ENCODE measurements around the gene OPHN1.
A peak's percentile ranks its signal among the peaks of the same experiment; 100 is the strongest.

The OPHN1 gene

DNA sequence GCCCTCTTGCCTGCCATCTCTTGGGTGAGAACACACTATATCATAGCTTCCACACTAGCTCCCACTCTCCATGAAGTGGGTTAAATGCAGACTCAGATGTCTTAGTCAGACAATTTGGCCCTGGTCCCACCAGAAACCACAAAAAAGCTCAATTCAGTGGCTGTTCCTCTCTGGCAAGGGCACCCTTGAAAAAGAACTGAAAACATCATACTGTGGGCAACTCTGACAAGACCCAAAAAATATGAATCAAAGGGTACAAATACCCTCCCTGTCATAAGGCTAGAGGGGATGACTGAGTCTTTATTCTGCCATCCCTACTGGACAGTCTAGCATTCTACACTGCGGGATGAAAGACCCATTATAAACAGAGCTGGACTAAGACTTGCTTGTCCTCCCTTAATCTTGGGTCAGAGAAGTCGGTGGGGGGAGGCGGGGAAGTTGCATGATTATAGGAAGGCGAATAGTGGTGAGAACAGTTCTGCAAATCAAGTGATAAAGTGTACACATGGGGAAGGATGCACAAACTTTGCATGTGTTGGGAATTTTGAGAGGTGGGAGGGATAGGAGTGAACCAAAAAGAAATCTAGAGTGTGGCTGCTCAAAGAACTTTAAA, 172.1 kb downstream of the OPHN1 start:
- TF ChIP-seq, protein P1, sequence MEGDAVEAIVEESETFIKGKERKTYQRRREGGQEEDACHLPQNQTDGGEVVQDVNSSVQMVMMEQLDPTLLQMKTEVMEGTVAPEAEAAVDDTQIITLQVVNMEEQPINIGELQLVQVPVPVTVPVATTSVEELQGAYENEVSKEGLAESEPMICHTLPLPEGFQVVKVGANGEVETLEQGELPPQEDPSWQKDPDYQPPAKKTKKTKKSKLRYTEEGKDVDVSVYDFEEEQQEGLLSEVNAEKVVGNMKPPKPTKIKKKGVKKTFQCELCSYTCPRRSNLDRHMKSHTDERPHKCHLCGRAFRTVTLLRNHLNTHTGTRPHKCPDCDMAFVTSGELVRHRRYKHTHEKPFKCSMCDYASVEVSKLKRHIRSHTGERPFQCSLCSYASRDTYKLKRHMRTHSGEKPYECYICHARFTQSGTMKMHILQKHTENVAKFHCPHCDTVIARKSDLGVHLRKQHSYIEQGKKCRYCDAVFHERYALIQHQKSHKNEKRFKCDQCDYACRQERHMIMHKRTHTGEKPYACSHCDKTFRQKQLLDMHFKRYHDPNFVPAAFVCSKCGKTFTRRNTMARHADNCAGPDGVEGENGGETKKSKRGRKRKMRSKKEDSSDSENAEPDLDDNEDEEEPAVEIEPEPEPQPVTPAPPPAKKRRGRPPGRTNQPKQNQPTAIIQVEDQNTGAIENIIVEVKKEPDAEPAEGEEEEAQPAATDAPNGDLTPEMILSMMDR (IDR thresholded peaks at IDR 0.05; ENCODE audit: low read depth, low read length): no peak
- H3K4me3 ChIP-seq (ENCODE audit: low read depth, low read length): no peak overlapping the region

DNA sequence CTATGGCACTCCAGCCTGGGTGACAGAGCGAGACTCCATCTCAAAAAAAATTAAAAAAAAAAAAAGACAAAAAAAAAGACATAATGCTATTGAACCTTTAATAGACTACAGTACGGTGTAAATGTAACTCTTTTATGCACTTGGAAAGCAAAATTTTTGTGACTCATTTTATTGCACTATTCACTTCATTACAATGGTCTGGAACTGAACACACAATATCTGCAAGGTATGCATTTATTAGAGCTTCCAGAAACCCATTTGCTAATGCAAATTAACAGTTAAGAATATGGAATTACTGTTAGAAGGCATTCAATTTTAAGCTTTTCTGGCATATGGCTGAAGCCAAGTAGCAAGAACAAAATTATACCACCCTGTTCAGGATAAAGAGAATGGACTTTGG, 176.3 kb downstream of the OPHN1 start:
- TF ChIP-seq, protein P1 (IDR thresholded peaks at IDR 0.05; ENCODE audit: low read depth, low read length): no peak
- H3K4me3 ChIP-seq (ENCODE audit: low read depth, low read length): no peak overlapping the region

DNA sequence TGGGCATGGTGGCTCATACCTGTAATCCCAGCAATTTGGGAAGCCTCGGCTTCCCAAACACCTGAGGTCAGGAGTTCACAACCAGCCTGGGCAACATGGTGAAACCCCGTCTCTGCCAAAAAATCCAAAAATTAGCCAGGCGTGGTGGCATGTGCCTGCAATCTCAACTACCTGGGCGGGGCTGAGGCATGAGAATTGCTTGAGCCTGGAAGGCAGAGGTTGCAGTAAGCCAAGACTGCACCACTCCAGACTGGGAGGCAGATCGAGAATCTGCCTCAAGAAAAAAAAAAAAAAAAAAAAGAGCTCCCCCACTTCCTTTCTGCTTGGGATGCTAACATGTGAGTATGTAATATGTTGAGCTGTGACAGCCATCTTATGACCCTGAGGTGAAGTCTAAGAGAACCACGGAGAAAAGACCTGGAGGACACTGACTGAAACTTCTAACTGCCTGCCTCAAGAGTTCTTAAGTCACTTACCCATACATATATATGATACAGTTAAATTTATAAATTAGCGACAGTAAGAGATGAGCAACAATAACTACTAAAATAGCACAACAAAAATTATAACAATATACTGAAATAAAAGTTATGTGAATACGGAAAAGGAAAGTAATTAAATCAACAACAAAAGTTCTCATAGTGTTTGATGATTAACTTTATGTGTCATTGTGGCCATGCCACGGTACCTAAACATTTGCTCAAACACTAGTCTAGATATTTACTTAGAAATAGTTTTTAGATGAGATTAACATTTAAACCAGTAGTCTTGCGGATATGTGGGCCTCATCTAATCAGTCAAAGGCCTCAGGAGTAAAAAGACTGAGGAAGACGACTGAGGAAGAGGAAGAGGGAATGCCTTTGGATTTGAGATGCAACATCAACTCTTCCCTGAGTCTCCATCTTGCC, 178.3 kb downstream of the OPHN1 start:
- TF ChIP-seq, protein P1 (IDR thresholded peaks at IDR 0.05; ENCODE audit: low read depth, low read length): no peak
- H3K4me3 ChIP-seq (ENCODE audit: low read depth, low read length): no peak overlapping the region

DNA sequence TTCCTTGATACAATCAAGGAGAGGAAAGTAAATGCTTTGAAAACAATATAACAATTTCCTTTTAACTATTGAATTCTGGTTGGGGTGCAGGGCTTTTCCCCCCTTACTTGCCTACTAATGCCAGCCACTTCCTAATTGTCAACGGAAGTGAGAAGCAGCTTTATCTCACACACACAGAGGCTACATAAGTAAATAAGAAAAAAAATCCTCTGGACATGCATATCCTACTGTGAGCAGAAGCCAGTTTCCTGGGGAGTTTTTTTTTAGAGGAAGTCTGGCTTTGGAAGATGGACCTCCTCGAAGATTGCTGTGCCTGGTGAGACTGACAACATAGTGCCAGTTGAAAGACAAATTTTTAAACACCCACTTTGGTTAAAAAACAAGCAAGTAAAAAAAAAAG, 180.6 kb downstream of the OPHN1 start:
- H3K4me3 ChIP-seq (ENCODE audit: low read depth, low read length): no peak overlapping the region
- TF ChIP-seq, protein P1 (IDR thresholded peaks at IDR 0.05; ENCODE audit: low read depth, low read length): no peak

DNA sequence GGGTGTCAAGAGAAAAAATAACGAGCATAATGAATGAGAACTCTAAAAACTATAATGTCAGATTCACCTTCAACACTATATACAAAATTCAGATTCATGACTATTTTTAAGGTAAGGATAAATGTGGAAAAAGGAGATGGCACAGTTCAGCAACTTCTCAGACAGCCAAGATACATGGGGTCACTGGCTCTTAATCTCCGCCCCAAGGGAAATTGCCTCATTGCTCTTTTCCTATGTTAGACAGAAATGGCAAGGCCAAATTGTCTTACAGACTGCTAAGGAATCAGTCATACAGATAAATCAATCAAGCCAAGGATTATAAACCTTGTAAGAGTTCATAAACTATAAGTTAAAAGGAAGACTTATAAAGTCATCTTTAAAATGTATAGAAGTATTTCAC, 183.4 kb downstream of the OPHN1 start:
- H3K4me3 ChIP-seq (ENCODE audit: low read depth, low read length): no peak overlapping the region
- TF ChIP-seq, protein P1 (IDR thresholded peaks at IDR 0.05; ENCODE audit: low read depth, low read length): no peak

DNA sequence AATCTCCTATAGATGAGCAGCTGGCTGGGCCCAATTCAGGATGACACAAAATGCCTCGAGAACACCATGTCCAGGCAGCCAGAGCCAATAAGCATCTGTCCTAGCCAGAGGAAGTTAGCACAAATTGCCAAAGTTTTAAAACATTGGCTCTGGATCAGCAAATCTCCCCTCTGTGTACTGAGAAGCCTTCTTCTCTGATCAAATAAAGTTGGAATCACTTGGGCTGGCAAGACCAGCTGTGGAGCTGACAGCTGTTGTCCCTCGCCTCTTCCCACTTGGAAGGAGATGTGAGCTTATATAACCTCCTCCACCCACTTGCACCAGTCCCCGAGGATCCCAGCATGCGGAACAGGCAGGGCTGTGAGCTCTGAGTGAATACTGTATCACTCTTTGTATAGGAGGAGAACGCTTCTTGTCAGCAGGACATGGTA, 183.9 kb downstream of the OPHN1 start:
- H3K4me3 ChIP-seq (ENCODE audit: low read depth, low read length): no peak overlapping the region
- TF ChIP-seq, protein P1 (IDR thresholded peaks at IDR 0.05; ENCODE audit: low read depth, low read length): no peak

DNA sequence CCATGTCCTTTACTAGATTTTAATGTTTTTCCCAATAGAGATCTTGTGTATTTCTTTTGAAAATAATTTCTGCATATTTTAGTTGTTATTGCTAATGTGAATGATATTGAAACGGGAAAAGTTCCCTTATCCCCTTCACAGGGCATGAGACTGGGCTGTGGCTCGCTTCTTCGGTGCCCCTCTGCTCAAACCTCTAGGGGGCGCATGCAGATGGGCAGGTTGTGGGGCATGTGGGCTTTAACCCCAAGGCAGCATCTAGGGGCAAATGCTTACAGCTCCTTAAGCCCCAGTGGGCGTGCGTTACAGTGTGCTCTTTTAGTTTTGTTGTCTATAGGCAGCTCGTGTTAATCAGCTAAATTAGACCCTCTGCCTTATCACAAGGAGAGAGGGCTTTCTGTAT, 194.7 kb downstream of the OPHN1 start:
- TF ChIP-seq, protein P1 (IDR thresholded peaks at IDR 0.05; ENCODE audit: low read depth, low read length): peak; percentile 41
- H3K4me3 ChIP-seq (ENCODE audit: low read depth, low read length): no peak overlapping the region

Measured in WI38 (cell line).